ENCODE data around the gene GNG12. TPM values are rescaled to one million over a fixed set of nuclear protein-coding genes. Genes with fewer than 3 reads are reported as not detected.

The GNG12 gene
- total and polyA plus RNA-seq, 8 donors, result 21.7 to 189 (median 59.6) TPM

GRCh38 chr1:67847466-67847865 lies 14.2 kb upstream of the GNG12 start:
- H3K9me3 ChIP-seq, result no peaks in the 10 kb centered on the region
- H3K4me1 ChIP-seq, result peaks cover 0 to 16% (median 8%) of the 10 kb centered on the region in 4 donors
- H3K36me3 ChIP-seq, result no peaks in the 10 kb centered on the region
- TF ChIP-seq CTCF (IDR thresholded peaks at IDR 0.05) (no peak), EP300 (IDR thresholded peaks at IDR 0.05) (no peak), POLR2AphosphoS5 (IDR thresholded peaks at IDR 0.05) (no peak), POLR2A (IDR thresholded peaks at IDR 0.05) (no peak)
- no peak for DNase-seq
- no peaks in the 10 kb centered on the region for H3K27me3 ChIP-seq
- H3K27ac ChIP-seq, result no peak overlapping the region
- WGBS, 5 donors, result 76 to 89% (median 82%) methylated on average over 2 of the region's 2 CpGs
- H3K4me3 ChIP-seq, result no peak overlapping the region
- intact Hi-C loops (cut with DNase I; ENCODE audit: low total_unique reads), result no loop called here

GRCh38 chr1:67846538-67846937 lies 13.3 kb upstream of the GNG12 start:
- Histone ChIP-seq H3K36me3 (no peaks in the 10 kb centered on the region), H3K27me3 (no peaks in the 10 kb centered on the region), H3K27ac (no peak overlapping the region), H3K4me3 (no peak overlapping the region), H3K9me3 (no peaks in the 10 kb centered on the region), H3K4me1 (peaks cover 0 to 16% (median 8%) of the 10 kb centered on the region in 4 donors)
- intact Hi-C loops (cut with DNase I; ENCODE audit: low total_unique reads), result no loop called here
- 87 to 100% (median 92%) methylated on average over 1 of the region's 1 CpG for WGBS, 5 donors
- TF ChIP-seq EP300 (IDR thresholded peaks at IDR 0.05), result no peak
- no peak for TF ChIP-seq POLR2AphosphoS5 (IDR thresholded peaks at IDR 0.05)
- no peak for TF ChIP-seq CTCF (IDR thresholded peaks at IDR 0.05)
- TF ChIP-seq POLR2A (IDR thresholded peaks at IDR 0.05), result no peak
- no peak for DNase-seq

GRCh38 chr1:67844988-67845387 lies 11.7 kb upstream of the GNG12 start:
- H3K27ac ChIP-seq, result no peak overlapping the region
- H3K27me3 ChIP-seq, result no peaks in the 10 kb centered on the region
- TF ChIP-seq EP300 (IDR thresholded peaks at IDR 0.05), result no peak
- no peak for TF ChIP-seq POLR2A (IDR thresholded peaks at IDR 0.05)
- TF ChIP-seq POLR2AphosphoS5 (IDR thresholded peaks at IDR 0.05), result no peak
- no peak for TF ChIP-seq CTCF (IDR thresholded peaks at IDR 0.05)
- no peaks in the 10 kb centered on the region for H3K9me3 ChIP-seq
- H3K4me1 ChIP-seq, result peaks cover 0 to 18% (median 13%) of the 10 kb centered on the region in 4 donors
- no peak overlapping the region for H3K4me3 ChIP-seq
- no peak for DNase-seq
- intact Hi-C loops (cut with DNase I; ENCODE audit: low total_unique reads), result no loop called here
- H3K36me3 ChIP-seq, result no peaks in the 10 kb centered on the region
- 94 to 100% (median 98%) methylated on average over 1 of the region's 1 CpG for WGBS, 5 donors

GRCh38 chr1:67843746-67844145 lies 10.5 kb upstream of the GNG12 start:
- no peaks in the 10 kb centered on the region for H3K36me3 ChIP-seq
- no peaks in the 10 kb centered on the region for H3K27me3 ChIP-seq
- intact Hi-C loops (cut with DNase I; ENCODE audit: low total_unique reads), result no loop called here
- TF ChIP-seq EP300 (IDR thresholded peaks at IDR 0.05), result no peak
- no peak for TF ChIP-seq POLR2A (IDR thresholded peaks at IDR 0.05)
- TF ChIP-seq CTCF (IDR thresholded peaks at IDR 0.05), result no peak
- no peak for TF ChIP-seq POLR2AphosphoS5 (IDR thresholded peaks at IDR 0.05)
- no peak for DNase-seq
- no peak overlapping the region for H3K27ac ChIP-seq
- H3K4me3 ChIP-seq, result no peak overlapping the region
- peaks cover 2 to 26% (median 22%) of the 10 kb centered on the region in 4 donors for H3K4me1 ChIP-seq
- no peaks in the 10 kb centered on the region for H3K9me3 ChIP-seq

Data from stomach (tissue), 9 donors.